Activated B cell treated with CpG ODN at 0.5 μM for 24 hours (primary cell): Measurements from ENCODE around the gene SRM. TPM values are rescaled to one million over a fixed set of nuclear protein-coding genes. Genes with fewer than 3 reads are reported as not detected.
"Not testable (repeated sequence)": the region's sequence is repeated elsewhere in the genome, so short reads cannot be mapped to it uniquely, and the experiment has no call there.

ENCODE experiments used
- ATAC-seq: fragments of 200-7000 bp; cut with Tn5 transposase; one replicate; pipeline ENCODE4 v1.10.0; 2021; ENCODE audit warnings: low read depth, mild to moderate bottlenecking, moderate library complexity
- CTCF ChIA-PET: fragments of 350-600 bp; sonication (Branson Sonifier 250); formaldehyde crosslinking; loops from one replicate; lab custom pipeline; 2021; ENCODE audit warnings: antibody characterized with exemption; lab: Charles Lee
- POLR2A ChIA-PET: fragments of 350-600 bp; sonication (Branson Sonifier 250); formaldehyde crosslinking; loops from one replicate; lab custom pipeline; 2021; ENCODE audit warnings: antibody characterized with exemption; lab: Charles Lee
- DNase-seq: peaks from one replicate; pipeline ENCODE4 v3.0.0; 2022
- H3K27ac Mint-ChIP-seq: one replicate; pipeline ENCODE4 v1.8.0; 2020; ENCODE audit warnings: mixed read lengths
- H3K27me3 Mint-ChIP-seq: one replicate; pipeline ENCODE4 v1.8.0; 2021; ENCODE audit warnings: mixed read lengths
- H3K36me3 Mint-ChIP-seq: one replicate; pipeline ENCODE4 v1.8.0; 2021; ENCODE audit warnings: low read depth, mixed read lengths
- H3K4me1 Mint-ChIP-seq: one replicate; pipeline ENCODE4 v1.8.0; 2021; ENCODE audit warnings: mixed read lengths
- H3K4me3 Mint-ChIP-seq: one replicate; pipeline ENCODE4 v1.8.0; 2020; ENCODE audit warnings: mild to moderate bottlenecking, mixed read lengths
- H3K9me3 Mint-ChIP-seq: one replicate; pipeline ENCODE4 v1.8.0; 2020; ENCODE audit warnings: mixed read lengths
- intact Hi-C: fragments of 100-400 bp; cut with micrococcal nuclease; formaldehyde crosslinking; loops from one replicate; pipeline ENCODE4 v1.15.1; 2024
- total RNA-seq: library from RNA; stranded (reverse); gene quantifications from 2 replicates; pipeline ENCODE4 v1.2.3, GENCODE V29; 2022
- TF ChIP-seq, protein P1 (sequence below): fragments of 200-600 bp; IDR thresholded peaks from one replicate; pipeline ENCODE4 v1.8.0; 2022; ENCODE audit warnings: antibody characterized with exemption, mild to moderate bottlenecking

SRM gene
- total RNA-seq, 1 donor from 2014 or later = 106 TPM

DNA sequence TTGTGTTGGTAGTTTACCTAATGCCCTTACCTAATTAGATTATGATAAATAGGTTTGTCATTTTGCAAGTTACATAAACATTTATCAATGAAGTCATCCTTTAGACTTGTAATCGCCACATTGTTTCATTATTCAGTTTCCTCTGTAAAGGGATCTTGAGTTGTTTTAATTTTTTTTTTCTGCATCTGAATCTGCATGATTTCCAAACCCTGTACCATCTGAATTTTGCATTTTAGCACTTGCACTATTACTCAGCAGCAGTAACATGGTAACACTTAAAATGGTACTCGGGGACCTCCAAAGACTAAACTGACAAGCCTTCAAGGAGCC, 35.0 kb downstream of the SRM start:
- Mint-ChIP-seq H3K9me3 (no peaks in the 10 kb centered on the region), H3K4me1 (peaks cover 9% of the 10 kb centered on the region), H3K4me3 (no peak overlapping the region), H3K36me3 (peaks cover 80% of the 10 kb centered on the region), H3K27me3 (no peaks in the 10 kb centered on the region), H3K27ac (no peak overlapping the region)
- intact Hi-C loops = no loop called here
- ChIA-PET CTCF (no interaction called here), POLR2A (interaction anchor here (0.5 kb wide), 1 partner anchor 1300 kb away, joined by 3 read pairs; no protein-coding TSS in a partner anchor)
- ATAC-seq (no peak), DNase-seq (no peak)
- TF ChIP-seq, protein P1, sequence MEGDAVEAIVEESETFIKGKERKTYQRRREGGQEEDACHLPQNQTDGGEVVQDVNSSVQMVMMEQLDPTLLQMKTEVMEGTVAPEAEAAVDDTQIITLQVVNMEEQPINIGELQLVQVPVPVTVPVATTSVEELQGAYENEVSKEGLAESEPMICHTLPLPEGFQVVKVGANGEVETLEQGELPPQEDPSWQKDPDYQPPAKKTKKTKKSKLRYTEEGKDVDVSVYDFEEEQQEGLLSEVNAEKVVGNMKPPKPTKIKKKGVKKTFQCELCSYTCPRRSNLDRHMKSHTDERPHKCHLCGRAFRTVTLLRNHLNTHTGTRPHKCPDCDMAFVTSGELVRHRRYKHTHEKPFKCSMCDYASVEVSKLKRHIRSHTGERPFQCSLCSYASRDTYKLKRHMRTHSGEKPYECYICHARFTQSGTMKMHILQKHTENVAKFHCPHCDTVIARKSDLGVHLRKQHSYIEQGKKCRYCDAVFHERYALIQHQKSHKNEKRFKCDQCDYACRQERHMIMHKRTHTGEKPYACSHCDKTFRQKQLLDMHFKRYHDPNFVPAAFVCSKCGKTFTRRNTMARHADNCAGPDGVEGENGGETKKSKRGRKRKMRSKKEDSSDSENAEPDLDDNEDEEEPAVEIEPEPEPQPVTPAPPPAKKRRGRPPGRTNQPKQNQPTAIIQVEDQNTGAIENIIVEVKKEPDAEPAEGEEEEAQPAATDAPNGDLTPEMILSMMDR = no peak

DNA sequence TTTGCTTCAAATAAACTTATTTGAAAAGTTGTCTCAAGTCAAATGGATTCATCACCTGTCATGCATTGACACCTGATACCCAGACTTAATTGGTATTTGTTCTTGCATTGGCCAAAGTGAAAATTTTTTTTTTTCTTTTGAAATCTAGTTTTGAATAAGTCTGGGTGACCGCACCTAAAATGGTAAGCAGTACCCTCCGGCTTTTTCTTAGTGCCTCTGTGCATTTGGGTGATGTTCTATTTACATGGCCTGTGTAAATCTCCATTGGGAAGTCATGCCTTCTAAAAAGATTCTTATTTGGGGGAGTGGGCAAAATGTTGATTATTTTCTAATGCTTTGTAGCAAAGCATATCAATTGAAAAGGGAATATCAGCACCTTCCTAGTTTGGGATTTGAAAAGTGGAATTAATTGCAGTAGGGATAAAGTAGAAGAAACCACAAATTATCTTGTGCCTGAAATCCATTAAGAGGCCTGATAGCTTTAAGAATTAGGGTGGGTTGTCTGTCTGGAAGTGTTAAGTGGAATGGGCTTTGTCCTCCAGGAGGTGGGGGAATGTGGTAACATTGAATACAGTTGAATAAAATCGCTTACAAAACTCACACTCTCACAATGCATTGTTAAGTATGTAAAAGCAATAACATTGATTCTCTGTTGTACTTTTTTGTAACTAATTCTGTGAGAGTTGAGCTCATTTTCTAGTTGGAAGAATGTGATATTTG, 35.5 kb downstream of the SRM start:
- POLR2A ChIA-PET = interaction anchor here (0.5 kb wide), 1 partner anchor 1301 kb away, joined by 3 read pairs; no protein-coding TSS in a partner anchor

DNA sequence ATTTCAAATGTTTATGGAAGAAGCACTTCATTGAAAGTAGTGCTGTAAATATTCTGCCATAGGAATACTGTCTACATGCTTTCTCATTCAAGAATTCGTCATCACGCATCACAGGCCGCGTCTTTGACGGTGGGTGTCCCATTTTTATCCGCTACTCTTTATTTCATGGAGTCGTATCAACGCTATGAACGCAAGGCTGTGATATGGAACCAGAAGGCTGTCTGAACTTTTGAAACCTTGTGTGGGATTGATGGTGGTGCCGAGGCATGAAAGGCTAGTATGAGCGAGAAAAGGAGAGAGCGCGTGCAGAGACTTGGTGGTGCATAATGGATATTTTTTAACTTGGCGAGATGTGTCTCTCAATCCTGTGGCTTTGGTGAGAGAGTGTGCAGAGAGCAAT, 36.6 kb downstream of the SRM start:
- Mint-ChIP-seq H3K27me3 (no peaks in the 10 kb centered on the region), H3K4me3 (no peak overlapping the region), H3K4me1 (peaks cover 14% of the 10 kb centered on the region), H3K9me3 (no peaks in the 10 kb centered on the region), H3K36me3 (peaks cover 92% of the 10 kb centered on the region), H3K27ac (no peak overlapping the region)
- CTCF ChIA-PET = interaction anchor here (0.5 kb wide), 1 partner anchor 589 kb away, joined by 3 read pairs; no protein-coding TSS in a partner anchor
- POLR2A ChIA-PET = interaction anchor here (0.6 kb wide), 1 partner anchor 38 kb away, joined by 3 read pairs; no protein-coding TSS in a partner anchor
- TF ChIP-seq, protein P1 = no peak
- DNase-seq = no peak
- ATAC-seq = no peak
- intact Hi-C loops = no loop called here

More for the DNA sequence above, 35.5 kb downstream of the SRM start:
- DNase-seq = no peak
- H3K4me3 Mint-ChIP-seq = no peak overlapping the region
- H3K27ac Mint-ChIP-seq = no peak overlapping the region
- H3K4me1 Mint-ChIP-seq = peaks cover 9% of the 10 kb centered on the region
- no peaks in the 10 kb centered on the region for H3K27me3 Mint-ChIP-seq
- no peaks in the 10 kb centered on the region for H3K9me3 Mint-ChIP-seq
- CTCF ChIA-PET = no interaction called here
- TF ChIP-seq, protein P1 = no peak
- no peak for ATAC-seq
- intact Hi-C loops = no loop called here
- H3K36me3 Mint-ChIP-seq = peaks cover 82% of the 10 kb centered on the region

DNA sequence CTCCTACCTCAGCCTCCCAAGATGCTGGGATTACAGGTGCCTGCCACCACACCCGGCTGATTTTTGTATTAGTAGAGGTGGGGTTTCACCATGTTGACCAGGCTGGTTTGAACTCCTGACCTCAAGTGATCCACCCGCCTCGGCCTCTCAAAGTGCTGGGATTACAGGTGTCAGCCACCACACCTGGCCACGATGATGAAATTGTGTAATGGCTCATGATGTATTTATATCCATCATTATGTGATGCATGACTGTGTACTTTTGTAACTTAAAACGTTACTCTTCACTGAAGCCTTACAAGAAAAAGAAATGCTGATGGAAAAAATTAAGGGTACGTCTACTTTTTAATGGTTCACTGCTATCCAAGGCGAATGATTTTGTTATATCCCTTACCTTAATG, 39.8 kb downstream of the SRM start:
- TF ChIP-seq, protein P1 = no peak
- Mint-ChIP-seq H3K36me3 (peaks cover 86% of the 10 kb centered on the region), H3K9me3 (no peaks in the 10 kb centered on the region), H3K4me3 (no peak overlapping the region), H3K27ac (no peak overlapping the region), H3K27me3 (no peaks in the 10 kb centered on the region), H3K4me1 (peaks cover 27% of the 10 kb centered on the region)
- DNase-seq = no peak
- ChIA-PET CTCF (no interaction called here), POLR2A (no interaction called here)
- intact Hi-C loops = no loop called here
- ATAC-seq = no peak

DNA sequence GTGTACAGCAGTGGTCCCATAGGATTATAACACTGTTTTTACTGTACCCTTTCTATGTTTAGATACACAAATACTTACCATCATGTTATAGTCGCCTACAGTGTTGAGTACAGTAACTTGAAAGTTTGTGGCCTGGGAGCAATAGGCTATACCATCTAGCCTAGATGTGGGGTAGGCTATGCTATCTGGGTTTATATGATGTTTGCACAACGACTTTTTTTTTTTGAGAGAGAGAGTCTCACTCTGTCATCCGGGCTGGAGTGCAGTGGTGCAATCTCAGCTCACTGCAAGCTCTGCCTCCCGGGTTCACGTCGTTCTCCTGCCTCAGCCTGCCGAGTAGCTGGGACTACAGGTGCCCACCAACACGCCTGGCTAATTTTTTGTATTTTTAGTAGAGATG, 40.5 kb downstream of the SRM start:
- H3K4me3 Mint-ChIP-seq, CTCF ChIA-PET, ATAC-seq, intact Hi-C loops, POLR2A ChIA-PET, DNase-seq, H3K27ac Mint-ChIP-seq, H3K27me3 Mint-ChIP-seq, H3K9me3 Mint-ChIP-seq: not testable (repeated sequence)
- peaks cover 29% of the 10 kb centered on the region for H3K4me1 Mint-ChIP-seq
- peaks cover 86% of the 10 kb centered on the region for H3K36me3 Mint-ChIP-seq
